Esophagus squamous epithelium (tissue), 4 donors: ENCODE results near the gene GPBP1L1.

Experiments used
- POLR2A ChIP-seq, 4 donors: fragments of 450-650 bp; IDR thresholded peaks; one replicate each; pipeline ENCODE4 v1.6.1; 2017; ENCODE audit warnings: antibody characterized with exemption in 4 of 4, mild to moderate bottlenecking in 4 of 4, moderate library complexity in 3 of 4
- TF ChIP-seq, protein P1 (sequence below), 6 experiments: fragments of 450-650 bp in 4 of 6; fragments of 200-600 bp in 2 of 6; sonication (generic) in 2 of 6; IDR thresholded peaks; one replicate each; pipeline ENCODE4 v1.5.1; 2016 to 2019; ENCODE audit warnings: antibody characterized with exemption in 6 of 6, mild to moderate bottlenecking in 4 of 6, moderate library complexity in 4 of 6

DNA sequence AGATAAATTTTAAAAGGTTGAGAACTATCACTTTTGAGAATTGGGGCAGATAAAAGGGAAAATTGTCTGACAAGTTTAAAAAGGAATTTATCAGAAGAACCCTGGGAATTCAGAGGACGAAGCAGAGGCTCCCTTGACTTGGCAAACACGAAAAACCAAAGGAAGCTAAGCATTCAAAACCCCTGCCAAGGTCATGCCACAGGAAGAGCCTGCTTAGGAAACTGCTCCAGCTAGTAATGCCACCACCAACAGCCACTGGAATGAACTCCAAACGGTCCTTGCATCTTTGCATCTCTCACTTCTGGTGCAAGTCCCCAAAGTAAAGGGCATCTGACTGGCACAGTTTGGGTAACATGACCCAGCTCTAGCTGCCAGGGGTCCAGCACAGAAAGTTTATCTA, 7.2 kb downstream of the GPBP1L1 start:
- TF ChIP-seq, protein P1, sequence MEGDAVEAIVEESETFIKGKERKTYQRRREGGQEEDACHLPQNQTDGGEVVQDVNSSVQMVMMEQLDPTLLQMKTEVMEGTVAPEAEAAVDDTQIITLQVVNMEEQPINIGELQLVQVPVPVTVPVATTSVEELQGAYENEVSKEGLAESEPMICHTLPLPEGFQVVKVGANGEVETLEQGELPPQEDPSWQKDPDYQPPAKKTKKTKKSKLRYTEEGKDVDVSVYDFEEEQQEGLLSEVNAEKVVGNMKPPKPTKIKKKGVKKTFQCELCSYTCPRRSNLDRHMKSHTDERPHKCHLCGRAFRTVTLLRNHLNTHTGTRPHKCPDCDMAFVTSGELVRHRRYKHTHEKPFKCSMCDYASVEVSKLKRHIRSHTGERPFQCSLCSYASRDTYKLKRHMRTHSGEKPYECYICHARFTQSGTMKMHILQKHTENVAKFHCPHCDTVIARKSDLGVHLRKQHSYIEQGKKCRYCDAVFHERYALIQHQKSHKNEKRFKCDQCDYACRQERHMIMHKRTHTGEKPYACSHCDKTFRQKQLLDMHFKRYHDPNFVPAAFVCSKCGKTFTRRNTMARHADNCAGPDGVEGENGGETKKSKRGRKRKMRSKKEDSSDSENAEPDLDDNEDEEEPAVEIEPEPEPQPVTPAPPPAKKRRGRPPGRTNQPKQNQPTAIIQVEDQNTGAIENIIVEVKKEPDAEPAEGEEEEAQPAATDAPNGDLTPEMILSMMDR (IDR thresholded peaks at IDR 0.05), result no peak
- TF ChIP-seq POLR2A (IDR thresholded peaks at IDR 0.05), result no peak
